MM.1S (cell line): Measurements from ENCODE around the gene SPECC1.

Experiments
- DNase-seq: peaks from one replicate; pipeline ENCODE4 v3.0.0-alpha.2; 2015
- H2AFZ ChIP-seq: fragments of 300-600 bp; sonication (generic); 2 replicates; pipeline ENCODE4 v1.6.0; 2016; ENCODE audit warnings: antibody characterized with exemption, low read length
- H3F3A ChIP-seq: fragments of 300-600 bp; sonication (generic); 2 replicates; pipeline ENCODE4 v1.6.1; 2016; ENCODE audit warnings: mild to moderate bottlenecking, antibody characterized with exemption, low read length, moderate library complexity, mixed read lengths; ENCODE audit not compliant: insufficient read depth
- H3K27ac ChIP-seq: fragments of 300-600 bp; sonication (generic); 2 replicates; pipeline ENCODE4 v1.5.1; 2016; ENCODE audit warnings: mild to moderate bottlenecking, low read length
- H3K27me3 ChIP-seq: fragments of 300-600 bp; sonication (generic); replicated peaks from 2 replicates; pipeline ENCODE4 v1.6.0; 2016; ENCODE audit warnings: low read length; ENCODE audit not compliant: insufficient read depth
- H3K36me3 ChIP-seq: fragments of 300-600 bp; sonication (generic); replicated peaks from 2 replicates; pipeline ENCODE4 v1.6.1; 2016; ENCODE audit warnings: mild to moderate bottlenecking, low read length, mixed read lengths; ENCODE audit not compliant: insufficient read depth
- H3K4me1 ChIP-seq: fragments of 300-600 bp; sonication (generic); 2 replicates; pipeline ENCODE4 v1.6.1; 2016; ENCODE audit warnings: low read length, mixed read lengths
- H3K4me2 ChIP-seq: fragments of 300-600 bp; sonication (generic); 2 replicates; pipeline ENCODE4 v1.6.0; 2016; ENCODE audit warnings: low read depth, low read length
- H3K4me3 ChIP-seq: fragments of 300-600 bp; sonication (generic); 2 replicates; pipeline ENCODE4 v1.5.1; 2016; ENCODE audit warnings: low read length, mixed read lengths
- H3K79me2 ChIP-seq: fragments of 300-600 bp; sonication (generic); 2 replicates; pipeline ENCODE4 v1.6.1; 2016; ENCODE audit warnings: mixed run types, low read length, mixed read lengths
- H3K9ac ChIP-seq: fragments of 300-600 bp; sonication (generic); 2 replicates; pipeline ENCODE4 v1.6.1; 2016; ENCODE audit warnings: low read length, mixed read lengths
- H3K9me2 ChIP-seq: fragments of 300-600 bp; sonication (generic); replicated peaks from 2 replicates; pipeline ENCODE4 v1.6.1; 2016; ENCODE audit warnings: mild to moderate bottlenecking, low read length, mixed read lengths; ENCODE audit not compliant: insufficient read depth
- H3K9me3 ChIP-seq: fragments of 300-600 bp; sonication (generic); replicated peaks from 2 replicates; pipeline ENCODE4 v1.6.1; 2016; ENCODE audit warnings: mild to moderate bottlenecking, low read length, mixed read lengths; ENCODE audit not compliant: insufficient read depth
- H4K20me1 ChIP-seq: fragments of 300-600 bp; sonication (generic); 2 replicates; pipeline ENCODE4 v1.6.1; 2016; ENCODE audit warnings: mild to moderate bottlenecking, low read length, moderate library complexity, mixed read lengths; ENCODE audit not compliant: insufficient read depth
- EZH2 ChIP-seq: fragments of 300-600 bp; sonication (generic); optimal IDR thresholded peaks from 2 replicates; pipeline ENCODE3; 2017; ENCODE audit warnings: low read depth, mild to moderate bottlenecking, antibody characterized with exemption, low read length, mixed read lengths
- EZH2phosphoT487 ChIP-seq: fragments of 300-600 bp; sonication (generic); IDR thresholded peaks from 2 replicates; pipeline ENCODE4 v1.6.1; 2018; ENCODE audit warnings: antibody characterized with exemption, low read length
- TF ChIP-seq, protein P1 (sequence below): fragments of 300-600 bp; sonication (generic); IDR thresholded peaks from 2 replicates; pipeline ENCODE4 v1.5.1; 2016; ENCODE audit warnings: antibody characterized with exemption, low read length, mixed read lengths

SPECC1 gene

DNA sequence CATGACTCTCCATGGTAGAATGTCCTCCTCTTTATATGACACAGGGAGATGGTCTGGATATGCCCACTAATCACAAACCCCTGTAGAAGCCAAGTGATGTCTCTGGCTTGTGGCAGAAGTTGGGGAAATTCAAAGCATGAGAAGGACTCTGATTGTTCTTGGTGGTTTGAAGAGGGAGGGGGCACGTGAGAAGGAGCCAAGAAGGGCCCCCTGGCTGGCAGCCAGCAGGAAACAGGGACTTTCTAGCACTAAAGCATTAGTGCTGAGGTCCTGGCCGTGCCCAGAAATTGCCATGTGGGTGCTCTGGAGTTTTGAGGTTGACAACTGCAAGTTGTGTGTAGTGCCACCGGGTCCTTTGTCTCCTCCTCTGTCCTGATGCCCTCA lies 258.3 kb downstream of the SPECC1 start:
- H3K4me3 ChIP-seq, result no peak overlapping the region
- no peak overlapping the region for H3K4me2 ChIP-seq
- H3K36me3 ChIP-seq, result no peaks in the 10 kb centered on the region
- H3F3A ChIP-seq, result peaks cover 20% of the 10 kb centered on the region
- peak overlapping the region; percentile 21; the same call in 1 of the 2 replicates for H3K27ac ChIP-seq
- H3K9me2 ChIP-seq, result no peaks in the 10 kb centered on the region
- no peak for TF ChIP-seq EZH2phosphoT487
- TF ChIP-seq EZH2, result no peak
- TF ChIP-seq, protein P1, sequence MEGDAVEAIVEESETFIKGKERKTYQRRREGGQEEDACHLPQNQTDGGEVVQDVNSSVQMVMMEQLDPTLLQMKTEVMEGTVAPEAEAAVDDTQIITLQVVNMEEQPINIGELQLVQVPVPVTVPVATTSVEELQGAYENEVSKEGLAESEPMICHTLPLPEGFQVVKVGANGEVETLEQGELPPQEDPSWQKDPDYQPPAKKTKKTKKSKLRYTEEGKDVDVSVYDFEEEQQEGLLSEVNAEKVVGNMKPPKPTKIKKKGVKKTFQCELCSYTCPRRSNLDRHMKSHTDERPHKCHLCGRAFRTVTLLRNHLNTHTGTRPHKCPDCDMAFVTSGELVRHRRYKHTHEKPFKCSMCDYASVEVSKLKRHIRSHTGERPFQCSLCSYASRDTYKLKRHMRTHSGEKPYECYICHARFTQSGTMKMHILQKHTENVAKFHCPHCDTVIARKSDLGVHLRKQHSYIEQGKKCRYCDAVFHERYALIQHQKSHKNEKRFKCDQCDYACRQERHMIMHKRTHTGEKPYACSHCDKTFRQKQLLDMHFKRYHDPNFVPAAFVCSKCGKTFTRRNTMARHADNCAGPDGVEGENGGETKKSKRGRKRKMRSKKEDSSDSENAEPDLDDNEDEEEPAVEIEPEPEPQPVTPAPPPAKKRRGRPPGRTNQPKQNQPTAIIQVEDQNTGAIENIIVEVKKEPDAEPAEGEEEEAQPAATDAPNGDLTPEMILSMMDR, result no peak
- H3K79me2 ChIP-seq, result no peaks in the 10 kb centered on the region; the same call in 1 of the 2 replicates
- H4K20me1 ChIP-seq, result no peaks in the 10 kb centered on the region
- DNase-seq, result peak; percentile 73
- H3K9me3 ChIP-seq, result no peaks in the 10 kb centered on the region
- no peaks in the 10 kb centered on the region for H3K27me3 ChIP-seq
- H3K9ac ChIP-seq, result no peak overlapping the region
- no peak overlapping the region for H2AFZ ChIP-seq
- H3K4me1 ChIP-seq, result peaks cover 41% of the 10 kb centered on the region

DNA sequence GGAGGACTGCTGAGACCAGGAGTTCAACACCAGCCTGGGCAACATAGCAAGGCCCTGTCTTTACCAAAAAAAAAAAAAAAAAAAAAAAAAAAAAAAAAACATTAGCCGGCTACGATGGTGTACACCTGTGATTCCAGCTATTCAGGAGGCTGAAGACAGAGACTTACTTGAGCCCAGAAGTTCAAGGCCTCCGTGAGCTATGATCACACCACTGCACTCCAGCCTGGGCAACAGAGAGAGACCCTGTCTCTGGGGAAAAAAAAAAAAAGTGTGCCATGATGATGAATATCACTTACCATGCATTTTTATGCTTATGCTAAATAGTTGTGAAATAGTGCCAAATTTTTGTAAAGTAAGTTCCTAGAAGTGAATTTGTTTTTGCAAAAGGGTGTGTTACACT lies 261.2 kb downstream of the SPECC1 start:
- TF ChIP-seq EZH2phosphoT487, result no peak
- TF ChIP-seq, protein P1, result no peak
- no peak for TF ChIP-seq EZH2
- peak overlapping the region; percentile 74 for H3K27ac ChIP-seq
- H3K4me1 ChIP-seq, result peaks cover 52% of the 10 kb centered on the region
- H3K9ac ChIP-seq, result peak overlapping the region; percentile 33; the same call in 1 of the 2 replicates
- no peak overlapping the region for H2AFZ ChIP-seq
- H3K27me3 ChIP-seq, result no peaks in the 10 kb centered on the region
- peaks cover 3% of the 10 kb centered on the region; the same call in 1 of the 2 replicates for H3K79me2 ChIP-seq
- H3K9me2 ChIP-seq, result no peaks in the 10 kb centered on the region
- no peaks in the 10 kb centered on the region for H3K36me3 ChIP-seq
- peaks cover 20% of the 10 kb centered on the region for H3F3A ChIP-seq
- no peaks in the 10 kb centered on the region for H3K9me3 ChIP-seq
- peak overlapping the region; percentile 42; the same call in 1 of the 2 replicates for H3K4me2 ChIP-seq
- no peak for DNase-seq
- no peaks in the 10 kb centered on the region for H4K20me1 ChIP-seq
- H3K4me3 ChIP-seq, result no peak overlapping the region

DNA sequence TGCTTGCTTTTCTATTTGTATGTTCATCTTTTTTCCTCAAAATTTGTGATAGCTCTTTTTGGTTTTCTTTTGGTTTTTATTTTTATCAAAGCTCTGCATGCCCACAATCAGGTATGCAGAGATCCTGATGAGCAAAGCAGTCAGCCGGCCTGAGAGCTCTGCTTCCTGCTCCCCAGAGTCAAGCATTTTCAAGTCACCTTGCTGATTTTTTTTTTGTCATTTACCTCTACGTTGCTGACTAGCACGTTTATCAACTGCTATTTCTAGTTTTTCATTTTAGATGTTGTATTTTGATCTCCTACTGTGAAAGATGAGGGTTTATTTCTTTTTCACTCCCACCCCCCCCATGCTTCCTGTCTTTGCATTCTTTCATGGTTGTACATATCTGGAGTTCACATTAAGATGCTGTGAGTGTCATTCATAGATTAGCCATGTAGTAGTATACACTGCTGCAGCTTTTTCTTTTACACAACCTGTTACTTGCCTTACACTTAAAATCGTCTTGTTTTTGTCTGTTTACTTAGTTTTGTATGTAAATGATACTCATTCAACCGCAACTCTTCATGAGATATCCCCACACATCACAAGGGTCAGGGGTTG lies 262.0 kb downstream of the SPECC1 start:
- Histone ChIP-seq H3K9me2 (no peaks in the 10 kb centered on the region), H3K9ac (peak overlapping the region; percentile 33), H3K27me3 (no peaks in the 10 kb centered on the region), H3K4me3 (no peak overlapping the region), H3K4me2 (peak overlapping the region; percentile 42), H4K20me1 (no peaks in the 10 kb centered on the region), H3K27ac (peak overlapping the region; percentile 74), H3K79me2 (peaks cover 3% of the 10 kb centered on the region; the same call in 1 of the 2 replicates), H2AFZ (no peak overlapping the region), H3K36me3 (no peaks in the 10 kb centered on the region), H3F3A (peaks cover 20% of the 10 kb centered on the region), H3K9me3 (no peaks in the 10 kb centered on the region), H3K4me1 (peaks cover 58% of the 10 kb centered on the region)
- peak; percentile 82 for DNase-seq
- TF ChIP-seq, protein P1, result no peak
- TF ChIP-seq EZH2phosphoT487, result no peak
- no peak for TF ChIP-seq EZH2
